ENCODE data around the gene CD163.

GRCh38 chr12:7460375-7461259 lies 43.0 kb downstream of the CD163 start:
- TF ChIP-seq CTCF (conservative IDR thresholded peaks at IDR 0.05 in 1 of 2, IDR thresholded peaks at IDR 0.05 in 1 of 2; ENCODE audit: extremely low read depth in 1 of 2, insufficient read depth in 1 of 2, low read depth in 1 of 2, low read length in 2 of 2) (peak; percentile 72 to 87), EZH2 (IDR thresholded peaks at IDR 0.05; ENCODE audit: borderline replicate concordance, low read length) (no peak)

Data from mammary epithelial cell (primary cell).